GM12875 (cell line): Measurements from ENCODE around the gene FASTKD3.

Experiments
- H3K4me3 ChIP-seq: one replicate; pipeline ENCODE4 v1.5.1; 2011; ENCODE audit warnings: low read depth, low read length, control low read depth
- CTCF ChIP-seq: IDR thresholded peaks from 2 replicates; pipeline ENCODE4 v1.5.1; 2011; ENCODE audit warnings: low read depth, mild to moderate bottlenecking, control low read depth, inconsistent platforms, low read length, moderate library complexity, borderline replicate concordance; ENCODE audit not compliant: insufficient read depth

The FASTKD3 gene

GRCh38 chr5:7855611-7856010 lies 13.2 kb downstream of the FASTKD3 start:
- no peak for TF ChIP-seq CTCF
- H3K4me3 ChIP-seq: no peak overlapping the region

- no peak for TF ChIP-seq CTCF
These were observed 15.8 kb downstream of the FASTKD3 start for GRCh38 chr5:7852988-7853387.

DNA sequence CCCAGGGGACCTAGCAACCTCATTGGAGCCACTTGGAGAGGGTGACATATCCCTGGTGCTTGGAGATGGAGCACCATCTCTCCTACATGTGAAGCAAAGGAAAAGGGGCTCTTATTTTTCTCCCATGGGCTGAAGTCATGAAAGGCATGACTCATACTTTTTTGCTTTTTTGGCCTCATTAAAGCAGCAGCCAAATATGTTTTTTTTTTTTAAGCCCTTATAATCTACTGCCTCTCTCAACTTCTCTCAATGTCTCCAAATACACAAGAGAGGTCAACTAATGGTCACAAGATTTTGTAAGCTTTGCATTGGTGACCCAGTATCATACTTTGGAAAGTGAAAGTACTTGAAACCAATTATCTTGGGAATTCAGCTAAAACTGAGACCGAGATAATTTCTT lies 16.3 kb downstream of the FASTKD3 start:
- TF ChIP-seq CTCF: no peak

More at GRCh38 chr5:7852988-7853387, 15.8 kb downstream of the FASTKD3 start:
- no peak overlapping the region for H3K4me3 ChIP-seq

GRCh38 chr5:7851617-7852289 lies 17.1 kb downstream of the FASTKD3 start:
- TF ChIP-seq CTCF: no peak
- H3K4me3 ChIP-seq: no peak overlapping the region

More for the DNA sequence above, 16.3 kb downstream of the FASTKD3 start:
- no peak overlapping the region for H3K4me3 ChIP-seq

DNA sequence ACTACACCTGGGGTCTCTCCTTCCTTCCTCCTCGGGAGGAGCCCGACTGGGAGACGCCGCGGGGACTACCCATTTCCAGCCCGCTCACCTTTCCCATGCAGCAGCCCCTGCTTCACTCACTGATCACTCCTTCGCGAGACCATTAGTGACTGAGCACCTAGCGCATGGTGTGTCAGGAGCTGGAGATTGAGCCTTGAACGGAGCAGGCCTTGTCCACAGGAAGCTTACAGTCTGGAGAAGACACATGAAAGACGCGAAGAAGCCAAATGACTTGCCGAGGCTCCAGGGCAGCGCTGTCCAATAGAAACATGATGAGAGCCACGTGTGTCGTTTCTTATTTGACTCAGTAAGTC lies 17.6 kb downstream of the FASTKD3 start:
- H3K4me3 ChIP-seq: no peak overlapping the region
- no peak for TF ChIP-seq CTCF

GRCh38 chr5:7850395-7851239 lies 18.2 kb downstream of the FASTKD3 start, which contains the start of gene CFAP90:
TSS of gene CFAP90 (minus strand) at chr5:7851133. CDS start at chr5:7851021, 112 bp downstream.
- no peak within 1 kb of the TSS for H3K4me3 ChIP-seq
- TF ChIP-seq CTCF: no peak
